GM21515 (cell line): Measurements from ENCODE around the gene SLC13A4.

Experiments
- ATAC-seq: cut with Tn5 transposase; IDR thresholded peaks from one replicate; pipeline ENCODE4 v1.9.1; 2021; ENCODE audit not compliant: unreplicated experiment

The SLC13A4 gene

GRCh38 chr7:135721198-135721820, 6.7 kb downstream of the SLC13A4 start:
- ATAC-seq: no peak

DNA sequence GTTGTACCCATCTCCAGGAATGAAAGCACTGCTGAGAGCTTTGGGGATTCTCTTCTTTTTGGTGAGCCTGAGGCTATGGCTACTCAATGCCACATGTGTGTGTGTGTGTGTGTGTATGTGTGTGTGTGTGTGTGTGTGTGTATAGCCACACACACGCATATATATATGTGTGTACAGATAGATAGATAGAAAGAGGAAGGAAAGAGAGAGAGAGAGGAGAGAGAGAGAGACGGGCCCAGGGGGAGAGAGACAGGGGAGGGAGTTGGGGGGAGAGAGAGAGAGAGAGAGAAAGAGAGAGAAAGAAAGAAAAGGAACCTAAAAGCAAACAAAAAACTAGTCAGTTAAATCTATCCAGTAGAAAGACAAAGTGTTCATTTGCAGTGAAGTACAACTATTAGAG, 8.3 kb downstream of the SLC13A4 start:
- ATAC-seq: no peak

GRCh38 chr7:135718794-135719437, 9.1 kb downstream of the SLC13A4 start:
- no peak for ATAC-seq

DNA sequence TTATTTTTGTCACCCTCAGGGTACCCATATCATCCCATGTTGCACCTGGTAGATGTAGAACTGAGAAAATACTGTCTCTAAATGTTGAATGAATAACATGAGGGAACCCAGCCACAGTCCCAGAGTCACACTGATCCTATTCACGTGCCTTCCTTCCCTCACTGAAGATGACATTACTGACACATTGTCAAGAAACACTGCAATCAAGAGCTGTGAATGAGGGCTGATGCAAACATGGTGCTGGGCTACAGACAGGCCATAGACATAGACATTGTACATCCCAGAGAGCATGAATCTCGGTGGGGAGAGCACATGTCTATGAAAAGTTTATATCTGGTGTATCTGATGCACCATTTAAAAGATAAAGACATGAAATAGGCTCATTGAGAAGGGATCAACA, 9.8 kb downstream of the SLC13A4 start:
- no peak for ATAC-seq

DNA sequence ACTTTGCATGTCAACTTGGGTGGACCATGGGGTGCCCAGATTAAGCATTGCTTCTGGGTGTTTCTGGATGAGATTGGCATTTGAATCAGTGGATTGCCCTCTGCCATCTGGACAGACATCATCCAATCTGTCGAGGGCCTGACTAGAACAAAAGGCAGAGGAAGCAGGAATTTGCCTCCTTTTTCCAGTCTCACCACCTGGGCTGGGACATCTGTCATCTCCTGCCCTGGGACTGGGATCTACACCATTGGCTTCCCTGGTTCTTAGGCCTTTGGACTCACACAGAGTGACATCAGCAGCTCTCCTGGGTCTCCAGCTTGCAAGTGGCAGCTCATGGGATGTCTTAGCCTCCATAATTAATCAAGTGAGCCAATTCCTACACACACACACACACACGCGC, 10.3 kb downstream of the SLC13A4 start:
- ATAC-seq: no peak

GRCh38 chr7:135716677-135717238, 11.2 kb downstream of the SLC13A4 start:
- ATAC-seq: no peak

DNA sequence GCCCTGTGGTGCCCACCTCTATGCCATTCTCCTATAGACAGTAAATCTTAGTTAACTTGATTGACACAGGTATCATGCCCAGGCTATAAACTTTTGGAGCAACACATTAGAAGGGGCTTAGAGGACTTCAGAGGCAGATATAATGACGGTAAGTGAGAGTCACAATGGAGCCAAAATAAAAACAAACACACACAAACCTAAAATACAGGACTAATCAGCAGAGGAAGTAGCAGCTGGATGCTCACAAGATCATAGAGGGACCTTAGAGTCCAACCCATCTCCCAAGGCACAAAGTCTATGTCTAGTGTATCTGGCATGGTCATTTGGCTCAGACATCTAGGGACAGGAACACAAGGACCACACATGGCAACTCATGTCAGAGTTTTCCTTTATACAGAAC, 12.3 kb downstream of the SLC13A4 start:
- ATAC-seq: no peak

- ATAC-seq: no peak
These were observed 12.9 kb downstream of the SLC13A4 start for GRCh38 chr7:135715055-135715522.

GRCh38 chr7:135714534-135715009, 13.4 kb downstream of the SLC13A4 start:
- ATAC-seq: no peak

- no peak for ATAC-seq
These were observed 14.0 kb downstream of the SLC13A4 start for GRCh38 chr7:135713836-135714470.

DNA sequence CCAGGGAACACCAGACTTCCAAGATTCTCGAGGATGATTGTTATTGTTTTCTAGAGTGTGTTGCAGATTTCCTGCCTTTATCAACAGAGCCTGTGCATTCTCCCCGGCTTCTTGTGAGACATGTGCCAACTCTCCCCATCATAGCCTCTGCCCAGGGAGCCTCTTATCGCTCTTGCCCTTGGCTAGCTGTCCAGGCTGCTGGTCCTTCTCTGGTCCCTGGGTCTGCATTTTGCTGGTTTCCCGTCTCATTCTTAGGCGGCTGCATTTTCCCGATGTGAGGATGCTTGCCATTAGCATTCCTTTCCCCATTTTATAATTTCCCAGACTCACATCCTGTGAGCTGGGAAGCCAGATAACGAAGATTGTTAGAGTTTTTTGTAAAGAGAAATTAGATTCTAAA, 15.2 kb downstream of the SLC13A4 start:
- ATAC-seq: no peak

- no peak for ATAC-seq
These were observed 15.7 kb downstream of the SLC13A4 start for GRCh38 chr7:135712182-135712782.

GRCh38 chr7:135711139-135711469, 16.9 kb downstream of the SLC13A4 start:
- no peak for ATAC-seq

DNA sequence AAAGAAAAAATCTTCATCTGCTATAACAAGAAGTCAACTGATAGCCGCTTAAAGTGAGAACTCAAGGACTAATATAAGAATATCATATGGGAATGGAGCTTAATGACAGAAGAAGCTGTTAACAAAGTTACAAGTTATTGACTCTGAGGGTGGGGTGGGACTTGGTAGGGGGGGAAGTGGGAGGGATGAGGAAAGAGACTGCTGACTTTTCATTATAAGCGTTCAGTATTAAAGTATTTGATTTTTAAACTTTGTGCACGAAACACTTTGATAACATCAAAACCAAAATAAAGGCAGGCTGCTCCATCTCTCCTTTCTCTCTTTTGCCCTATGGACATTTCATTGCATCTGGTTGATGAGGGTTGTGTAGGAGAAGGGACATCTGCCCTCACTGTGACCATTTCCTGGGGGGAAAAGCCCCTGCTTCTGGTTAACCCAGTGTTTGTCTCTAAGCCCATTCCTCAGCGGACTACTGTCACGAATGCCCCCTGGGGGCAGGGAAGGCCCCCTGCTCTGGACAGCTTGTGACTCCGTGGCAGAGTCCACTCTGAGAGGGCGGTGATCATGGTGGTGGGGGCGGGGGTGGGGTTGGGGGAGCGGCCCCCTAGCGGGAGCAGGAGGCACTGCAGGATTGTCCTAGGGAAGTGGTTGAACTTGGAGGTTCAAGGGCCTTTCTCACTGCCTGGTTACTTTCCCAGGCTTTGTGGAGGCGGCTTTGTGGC, 17.4 kb downstream of the SLC13A4 start:
- no peak for ATAC-seq

GRCh38 chr7:135709508-135709907, 18.5 kb downstream of the SLC13A4 start:
- ATAC-seq: no peak

DNA sequence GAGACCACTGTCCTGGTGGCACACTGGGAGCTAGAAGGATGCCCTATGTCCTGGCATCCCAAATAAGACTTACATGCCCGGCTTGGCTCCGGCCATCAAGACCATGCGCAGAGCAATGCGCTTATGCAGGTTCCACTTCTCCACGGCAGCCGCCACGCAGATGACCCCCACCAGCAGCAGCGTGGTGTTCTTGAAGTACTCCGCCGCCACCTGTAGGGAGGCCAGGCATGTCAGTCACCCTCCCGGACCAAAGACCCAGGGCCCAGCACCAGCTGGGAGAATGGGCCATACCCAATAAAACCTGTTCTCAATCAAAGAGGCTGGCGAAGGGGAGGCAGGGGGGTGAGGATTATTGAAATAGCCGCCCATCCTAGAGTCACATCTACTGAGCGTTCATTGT, 19.9 kb downstream of the SLC13A4 start:
- ATAC-seq: no peak

DNA sequence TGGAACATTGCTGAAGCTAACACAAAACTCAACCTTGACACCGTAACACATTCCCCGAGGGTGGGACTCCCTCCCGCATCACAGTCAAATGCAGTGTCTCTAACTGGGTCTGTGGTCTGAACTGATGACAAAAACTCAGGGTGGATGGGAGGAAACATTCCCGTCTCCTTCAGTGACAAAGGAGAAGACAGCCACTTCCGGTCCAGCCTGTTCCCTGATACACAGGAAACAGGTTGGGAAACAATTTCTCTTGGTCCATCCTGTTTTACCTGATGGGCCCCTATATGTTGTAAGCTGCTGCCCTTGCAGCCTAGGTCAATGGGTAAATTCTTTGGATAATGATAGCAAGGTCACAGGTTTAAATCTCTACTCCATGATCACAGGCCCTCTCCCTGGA, 20.4 kb downstream of the SLC13A4 start:
- no peak for ATAC-seq

GRCh38 chr7:135706858-135707569, 21.0 kb downstream of the SLC13A4 start:
- ATAC-seq: no peak

GRCh38 chr7:135706038-135706742, 21.8 kb downstream of the SLC13A4 start:
- ATAC-seq: no peak

GRCh38 chr7:135704698-135705097, 23.3 kb downstream of the SLC13A4 start:
- ATAC-seq: no peak
